Motor neuron (in vitro differentiated cells): ENCODE data around the gene KIDINS220. TPM values are rescaled to one million over a fixed set of nuclear protein-coding genes. Genes with fewer than 3 reads are reported as not detected.

Experiments
- ATAC-seq, 8 experiments: fragments of 200-7000 bp; cut with Tn5 transposase; replicated peaks in 6 of 8; 2 replicates each; pipeline ENCODE4 v1.8.0; 2021; ENCODE audit warnings: mild to moderate bottlenecking in 8 of 8, moderate library complexity in 8 of 8
- H3K27ac ChIP-seq, 2 donors: fragments of 250-450 bp; sonication (Bioruptor Pico); 2 replicates each; pipeline ENCODE4 v1.9.0; 2021; ENCODE audit warnings: antibody characterized with exemption in 2 of 2, mild to moderate bottlenecking in 2 of 2, moderate library complexity in 1 of 2
- H3K4me1 ChIP-seq, 2 donors: fragments of 250-450 bp; sonication (Bioruptor Pico); replicated peaks in 1 of 2; 2 replicates each; pipeline ENCODE4 v1.6.1; 2021; ENCODE audit warnings: antibody characterized with exemption in 2 of 2, mild to moderate bottlenecking in 2 of 2, moderate library complexity in 1 of 2
- H3K4me3 ChIP-seq, 5 donors: fragments of 250-450 bp; sonication (Bioruptor Pico); 2 replicates each; pipeline ENCODE4 v1.9.0; 2021; ENCODE audit warnings: antibody characterized with exemption in 5 of 5, mild to moderate bottlenecking in 5 of 5, moderate library complexity in 4 of 5
- WGBS, 10 experiments: fragments of 450-650 bp; shearing (Covaris generic); methylation state at CpG; one replicate each; pipeline ENCODE4 v1.0.0; 2022; 5-methylcytosine and 5-hydroxymethylcytosine counted together
- in situ Hi-C, 9 experiments: fragments of 400-800 bp; cut with MboI; loops; one replicate each; pipeline ENCODE4 v1.15.0; 2021; ENCODE audit warnings: low sequenced_read_pairs in 9 of 9, low pct_unique_long_range_greater_than_20kb in 2 of 9; ENCODE audit not compliant: unreplicated experiment in 9 of 9
- total RNA-seq, 8 experiments: library from RNA; unstranded; fragments of 300-600 nt; gene quantifications; 2 replicates each; pipeline versions ENCODE4 v1.2.3 to v1.2.4, GENCODE V29; 2022

Gene KIDINS220
- total RNA-seq, 8 experiments from 2014 or later = 33.3 to 202 (median 147) TPM

DNA sequence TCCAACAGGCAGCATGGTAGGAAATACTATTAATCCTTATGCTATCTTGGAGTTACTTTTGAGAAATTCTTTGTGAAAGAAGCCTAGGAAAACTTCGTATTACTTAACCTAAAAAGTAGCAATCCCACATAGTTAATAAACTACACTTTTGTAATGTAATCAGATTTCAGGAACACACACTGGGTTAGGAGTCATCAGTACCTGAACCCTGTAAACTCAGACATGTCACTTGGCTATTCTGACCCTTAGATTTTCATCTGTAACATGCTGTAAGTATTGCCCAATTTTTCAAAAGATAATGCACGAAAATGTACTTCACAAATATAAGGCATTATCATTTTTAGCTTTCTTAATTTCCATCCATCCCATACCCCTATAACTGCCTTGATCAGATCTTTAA is 39.0 kb downstream of the KIDINS220 start:
- WGBS, 10 experiments = 72 to 100% (median 96%) methylated on average over 1 to 2 of the region's 2 CpGs
- no peak overlapping the region for H3K4me3 ChIP-seq
- H3K27ac ChIP-seq = no peak overlapping the region

DNA sequence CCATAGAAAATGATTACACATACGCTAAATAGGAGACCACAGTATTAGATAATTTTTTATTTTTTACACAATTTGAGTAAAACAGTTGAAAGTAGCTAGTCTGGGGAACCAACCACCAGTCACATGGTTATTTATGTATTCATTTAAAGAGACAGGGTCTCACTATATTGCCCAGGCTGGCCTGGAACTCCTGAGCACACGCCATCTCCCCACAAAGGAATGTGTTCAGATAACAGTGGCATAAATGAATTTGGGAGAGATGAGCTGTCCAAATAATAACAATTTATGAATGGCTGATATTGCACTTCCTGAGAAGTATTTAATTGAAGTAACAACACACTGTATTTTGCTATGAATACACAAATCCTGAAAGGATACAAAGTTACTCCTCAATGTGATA is 39.7 kb downstream of the KIDINS220 start:
- Histone ChIP-seq H3K4me3 (no peak overlapping the region), H3K4me1 (no peaks in the 10 kb centered on the region), H3K27ac (no peak overlapping the region)
- WGBS, 10 experiments = 91 to 100% (median 97%) methylated on average over 1 to 2 of the region's 2 CpGs; no CpG with 5 or more reads in 2 of the 10 experiments
- no peak for ATAC-seq
- in situ Hi-C loops = no loop called here

More for the DNA sequence above, 39.0 kb downstream of the KIDINS220 start:
- H3K4me1 ChIP-seq = no peaks in the 10 kb centered on the region
- in situ Hi-C loops = no loop called here
- no peak for ATAC-seq

DNA sequence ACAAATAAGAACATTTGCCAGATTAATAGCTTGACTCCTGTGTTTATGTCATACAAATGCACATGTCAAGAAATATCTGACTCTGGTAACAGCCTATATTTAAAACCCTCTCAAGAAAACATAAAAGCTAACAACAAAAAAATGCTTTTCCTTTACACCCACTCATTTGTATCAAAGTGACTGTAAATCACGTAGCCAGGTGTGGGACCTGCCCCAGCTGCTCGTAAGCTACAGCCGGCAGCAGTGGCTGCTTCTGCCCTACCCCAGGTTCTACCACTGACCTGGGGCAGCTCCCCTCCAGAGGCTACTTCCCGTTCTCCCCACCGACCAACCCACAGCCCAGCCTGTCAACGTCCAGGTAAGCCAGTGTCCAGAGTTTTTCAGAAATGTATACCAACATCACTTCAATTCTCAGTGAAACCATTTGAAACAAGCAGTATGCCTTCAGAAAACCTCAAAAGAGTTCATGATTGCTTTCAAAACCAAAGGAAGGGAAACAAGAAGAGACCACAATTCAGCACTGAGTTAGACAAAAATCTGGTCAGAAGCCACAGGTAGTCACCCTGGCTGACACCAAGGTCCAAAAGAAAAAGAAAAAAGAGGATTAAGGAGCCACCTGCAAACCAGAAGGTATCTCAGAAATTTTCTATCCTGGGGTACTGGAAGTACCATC is 40.4 kb downstream of the KIDINS220 start:
- in situ Hi-C loops = no loop called here

DNA sequence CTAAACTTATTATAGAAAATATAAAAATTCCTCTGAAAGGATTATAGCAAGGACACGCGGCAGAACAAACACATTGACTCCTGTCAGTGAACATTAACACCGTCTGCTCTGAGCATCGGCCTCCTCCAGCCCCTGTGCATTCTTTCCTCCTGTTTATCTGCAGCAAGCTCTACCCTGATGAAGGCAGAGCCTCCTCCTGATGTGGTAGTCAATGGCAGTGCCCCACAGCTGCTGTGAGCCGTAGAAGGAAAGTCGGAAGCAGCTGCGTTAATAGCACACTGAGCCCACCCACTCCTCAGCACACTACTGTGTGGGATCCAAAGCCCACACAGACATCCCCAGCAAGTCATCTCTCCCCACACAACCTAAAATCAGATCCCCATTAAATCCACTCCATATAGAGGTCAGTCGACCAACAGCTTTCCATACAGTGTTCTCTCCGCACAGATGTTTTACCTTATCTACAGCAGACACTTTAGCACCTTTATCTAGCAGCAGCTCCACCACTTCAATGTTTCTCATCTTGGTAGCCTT is 41.0 kb downstream of the KIDINS220 start:
- ATAC-seq = no peak
- no peaks in the 10 kb centered on the region for H3K4me1 ChIP-seq
- in situ Hi-C loops = no loop called here
- H3K27ac ChIP-seq = no peak overlapping the region
- 54 to 96% (median 88%) methylated on average over 1 to 9 of the region's 9 CpGs for WGBS, 10 experiments
- no peak overlapping the region for H3K4me3 ChIP-seq

More for the DNA sequence above, 40.4 kb downstream of the KIDINS220 start:
- WGBS, 10 experiments = 75 to 100% (median 85%) methylated on average over 1 to 6 of the region's 6 CpGs; no CpG with 5 or more reads in 1 of the 10 experiments
- no peak overlapping the region for H3K27ac ChIP-seq
- no peak for ATAC-seq
- H3K4me3 ChIP-seq = no peak overlapping the region
- no peaks in the 10 kb centered on the region for H3K4me1 ChIP-seq

DNA sequence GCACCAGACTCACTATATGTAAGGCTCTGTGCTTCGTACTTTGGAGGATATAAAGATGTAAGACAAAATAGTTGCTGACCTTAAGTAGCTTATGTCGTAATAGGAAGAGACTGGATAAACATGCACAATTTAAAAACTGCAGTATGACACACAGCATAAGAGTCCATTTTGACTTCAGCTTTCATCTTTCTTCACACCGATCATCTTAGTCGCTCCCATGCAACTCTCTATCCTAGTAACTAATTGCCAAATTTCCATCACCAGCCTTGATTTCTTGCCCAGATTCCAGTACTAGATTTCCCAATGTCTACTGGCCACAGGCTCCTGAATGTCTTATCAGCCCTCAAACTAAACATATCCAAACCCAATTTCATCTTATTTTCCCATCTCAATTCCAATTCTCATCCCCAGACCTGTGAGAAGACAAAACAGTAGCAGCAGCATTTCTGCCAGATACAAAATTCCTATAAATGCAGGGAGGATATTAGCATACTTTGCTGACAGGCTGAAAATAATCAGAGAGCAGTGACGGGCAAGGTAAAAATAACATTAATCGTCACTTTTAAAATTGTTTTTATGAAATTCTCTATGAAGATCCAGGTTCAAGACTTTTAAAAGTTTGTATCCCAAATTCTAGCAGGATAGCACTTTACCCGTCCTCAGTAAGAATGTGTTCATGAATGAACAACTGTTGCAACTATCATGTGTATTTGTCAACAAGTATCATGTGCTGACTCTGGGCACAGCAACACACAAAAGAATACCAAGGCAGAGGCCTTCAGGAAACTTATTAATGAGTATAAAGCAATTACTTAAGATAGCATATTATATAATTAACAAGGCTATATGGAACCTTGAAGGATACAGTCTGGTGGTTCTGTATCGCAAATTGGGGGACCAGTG is 42.2 kb downstream of the KIDINS220 start:
- ATAC-seq = peak in 1 of 8 experiments; percentile 28
- Histone ChIP-seq H3K27ac (no peak overlapping the region), H3K4me1 (no peaks in the 10 kb centered on the region), H3K4me3 (no peak overlapping the region)
- 65 to 100% (median 95%) methylated on average over 3 to 8 of the region's 8 CpGs for WGBS, 10 experiments
- in situ Hi-C loops = no loop called here

DNA sequence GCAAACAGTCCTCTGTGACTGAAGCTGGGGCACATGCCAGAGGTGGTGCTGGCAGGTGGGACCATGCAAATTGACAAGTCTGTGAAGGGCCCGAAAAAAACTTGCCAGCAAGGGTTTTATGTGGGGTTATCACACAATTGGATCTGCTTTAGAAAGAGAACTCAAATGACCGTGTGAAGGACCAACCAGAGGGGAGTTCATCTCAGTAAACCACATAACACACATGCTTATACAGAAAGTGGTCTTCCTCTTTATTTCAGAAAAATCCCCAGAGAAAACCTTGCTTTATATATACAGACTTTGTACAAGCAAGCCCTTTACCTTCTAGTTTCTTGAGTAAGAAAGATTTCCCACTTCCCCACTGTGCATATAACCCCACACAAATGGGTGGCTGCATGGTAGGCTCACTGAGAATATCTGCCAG is 46.7 kb downstream of the KIDINS220 start:
- WGBS, 10 experiments = 40 to 100% (median 90%) methylated on average over 1 to 2 of the region's 2 CpGs; no CpG with 5 or more reads in 3 of the 10 experiments
- Histone ChIP-seq H3K27ac (no peak overlapping the region), H3K4me3 (no peak overlapping the region), H3K4me1 (no peaks in the 10 kb centered on the region)
- ATAC-seq = no peak
- in situ Hi-C loops = no loop called here

DNA sequence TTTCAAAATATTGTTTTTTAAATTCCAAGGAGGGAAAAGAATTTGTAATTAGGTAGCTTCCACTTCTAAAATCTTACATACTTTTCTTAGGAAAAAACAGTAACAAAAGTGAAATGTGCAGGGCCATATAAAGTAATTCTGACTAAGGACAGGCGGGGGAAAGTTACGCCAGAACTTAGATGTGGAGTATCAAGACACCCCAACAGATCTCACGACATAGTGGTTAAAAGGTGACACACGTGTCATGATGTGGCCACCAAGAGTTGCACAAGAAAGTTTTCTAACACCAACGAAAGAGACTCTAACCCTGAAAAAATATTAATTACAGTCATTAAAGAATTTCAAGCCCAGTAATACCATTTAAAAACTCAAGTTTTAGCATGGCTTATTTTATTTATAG is 51.0 kb downstream of the KIDINS220 start:
- in situ Hi-C loops = no loop called here
- 43 to 100% (median 82%) methylated on average over 1 to 5 of the region's 5 CpGs; no CpG with 5 or more reads in 2 of the 10 experiments for WGBS, 10 experiments
- no peak overlapping the region for H3K27ac ChIP-seq
- no peaks in the 10 kb centered on the region for H3K4me1 ChIP-seq
- ATAC-seq = no peak
- no peak overlapping the region for H3K4me3 ChIP-seq

DNA sequence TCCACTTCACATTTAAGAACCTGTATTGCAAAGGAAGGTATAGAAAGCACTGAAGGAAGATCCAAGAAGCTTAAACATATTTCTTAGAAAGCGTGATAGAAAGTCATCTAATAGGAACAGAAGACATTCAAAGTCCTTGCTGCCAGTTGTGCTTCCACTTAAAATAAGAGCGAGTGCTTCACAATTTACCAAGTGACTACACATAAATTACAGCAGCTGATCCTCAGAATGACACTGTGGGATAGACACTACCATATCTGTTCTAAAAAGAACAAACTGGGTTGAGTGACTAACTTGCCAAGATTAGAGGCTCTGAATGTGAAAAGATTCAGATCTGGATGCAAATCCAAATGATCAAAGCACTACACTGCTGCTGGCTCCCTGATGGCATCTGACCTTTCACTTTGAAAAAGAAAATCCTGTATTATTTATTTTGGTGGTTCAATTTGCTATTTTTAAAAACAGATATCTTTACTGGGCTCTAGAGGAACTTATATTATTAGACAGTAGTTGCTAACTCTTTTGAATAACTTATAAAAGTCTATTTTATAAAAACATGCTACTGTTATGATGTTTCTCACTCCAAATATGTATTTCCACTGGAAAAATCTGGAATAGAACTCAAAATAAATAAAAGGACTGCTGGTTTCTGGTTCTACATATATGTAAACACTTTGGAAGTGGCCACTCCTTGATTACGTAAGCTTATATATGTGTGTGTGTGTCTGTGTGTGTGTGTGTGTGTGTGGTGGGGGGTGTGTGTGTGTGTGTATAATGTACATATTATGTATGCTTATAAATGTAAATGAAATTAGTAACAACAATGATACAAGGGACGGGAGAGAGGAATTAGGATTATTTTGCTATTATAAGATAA is 57.4 kb downstream of the KIDINS220 start:
- Histone ChIP-seq H3K4me3 (no peak overlapping the region), H3K4me1 (no peaks in the 10 kb centered on the region), H3K27ac (no peak overlapping the region)
- peak in 3 of 8 experiments; percentile 79 to 91 (median 87) for ATAC-seq
- 41 to 100% (median 91%) methylated on average over 2 to 4 of the region's 4 CpGs for WGBS, 10 experiments
- in situ Hi-C loops = no loop called here

DNA sequence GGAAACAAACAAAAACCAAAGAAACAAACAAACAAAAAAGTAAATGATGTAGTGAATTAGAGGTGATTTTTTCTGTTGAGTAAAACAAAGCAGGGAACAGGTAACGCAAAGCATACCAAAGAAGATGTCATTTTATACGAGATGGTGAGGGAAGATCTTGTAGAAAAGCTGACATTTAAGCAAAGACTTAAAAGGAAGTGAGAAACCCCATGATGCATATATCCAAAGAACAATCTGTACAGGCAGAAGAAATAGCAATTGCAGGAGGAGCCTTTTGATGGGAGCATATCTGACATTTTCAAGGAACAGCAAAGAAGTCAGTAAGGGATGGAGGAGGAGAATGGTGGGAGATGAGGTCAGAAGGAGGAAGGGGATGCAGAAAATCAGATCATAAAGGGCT is 63.0 kb downstream of the KIDINS220 start:
- in situ Hi-C loops = no loop called here
- Histone ChIP-seq H3K4me3 (no peak overlapping the region), H3K4me1 (no peaks in the 10 kb centered on the region), H3K27ac (no peak overlapping the region)
- 90 to 100% (median 96%) methylated on average over 1 to 2 of the region's 2 CpGs for WGBS, 10 experiments
- no peak for ATAC-seq

DNA sequence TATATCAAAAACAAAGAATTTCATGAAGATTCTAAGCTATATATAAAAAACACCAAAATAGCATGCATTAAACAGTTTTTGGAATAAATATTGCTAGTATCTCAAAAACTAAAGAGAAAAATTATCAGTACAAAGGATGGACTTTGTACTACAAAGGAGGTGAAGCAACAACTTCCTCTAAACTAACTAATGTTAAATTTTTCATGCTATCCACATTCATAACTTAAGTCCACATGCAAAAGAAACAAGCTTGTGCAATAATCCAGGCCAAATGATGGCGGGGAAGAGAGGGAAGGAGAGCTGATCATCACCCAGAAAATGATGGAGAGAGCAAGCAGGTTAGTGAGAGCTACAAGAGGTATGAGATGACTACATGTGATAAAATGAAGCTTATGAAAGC is 70.1 kb downstream of the KIDINS220 start:
- Histone ChIP-seq H3K4me3 (no peak overlapping the region), H3K27ac (no peak overlapping the region), H3K4me1 (no peaks in the 10 kb centered on the region)
- no peak for ATAC-seq
- in situ Hi-C loops = no loop called here
- 67 to 100% (median 100%) methylated on average over 1 of the region's 1 CpG; no CpG with 5 or more reads in 3 of the 10 experiments for WGBS, 10 experiments

DNA sequence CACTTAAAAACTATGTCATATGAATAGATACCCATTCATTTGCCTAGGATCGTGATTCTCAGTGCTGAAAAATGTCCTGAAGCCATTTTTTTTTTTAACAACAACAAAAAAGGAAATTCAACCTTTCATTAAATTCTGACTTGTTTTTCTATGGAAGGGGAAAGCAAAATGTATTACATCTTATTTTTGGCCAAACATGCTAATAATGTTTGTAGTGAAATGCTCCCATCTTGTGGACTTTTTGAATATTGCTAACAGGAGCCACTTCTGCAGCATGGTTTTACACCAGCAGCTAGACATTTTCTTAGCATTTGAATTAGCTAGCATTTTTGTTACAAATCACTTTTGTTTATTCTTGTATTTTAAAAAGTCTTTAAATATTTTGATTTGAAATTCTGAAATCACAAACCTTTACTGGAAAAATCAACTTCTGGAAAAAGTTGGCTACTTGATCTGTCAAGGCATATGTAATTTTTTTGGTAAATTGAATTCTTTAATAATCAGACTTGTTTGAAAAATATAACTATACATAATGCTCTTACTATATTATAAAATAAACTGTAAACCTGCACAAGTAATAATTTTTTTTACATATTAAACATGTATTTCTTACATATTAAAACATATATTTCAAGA is 75.8 kb downstream of the KIDINS220 start:
- 57 to 100% (median 94%) methylated on average over 1 of the region's 1 CpG; no CpG with 5 or more reads in 2 of the 10 experiments for WGBS, 10 experiments
- Histone ChIP-seq H3K27ac (no peak overlapping the region), H3K4me1 (no peaks in the 10 kb centered on the region), H3K4me3 (no peak overlapping the region)
- in situ Hi-C loops = no loop called here
- ATAC-seq = peak in 2 of 8 experiments; percentile 44 to 49

DNA sequence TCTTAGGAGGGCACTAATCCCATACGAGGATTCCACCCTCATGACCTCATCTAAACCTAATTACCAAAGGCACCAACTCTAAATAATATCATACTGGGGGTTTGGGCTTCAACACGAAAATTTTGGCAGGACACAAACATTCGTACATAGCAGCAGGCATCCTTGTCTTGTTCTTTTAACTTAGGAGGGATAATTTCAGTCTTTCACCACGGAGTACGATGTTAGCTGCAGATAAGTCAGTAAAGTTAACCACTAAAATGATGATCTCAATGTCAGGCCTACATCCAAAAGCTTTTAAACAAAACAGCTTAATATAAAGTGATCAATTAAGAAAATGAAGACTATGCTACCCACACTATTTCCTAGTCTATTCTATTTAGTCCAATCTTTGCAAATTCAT is 80.7 kb downstream of the KIDINS220 start:
- H3K27ac ChIP-seq = no peak overlapping the region
- H3K4me1 ChIP-seq = peaks cover 7 to 15% of the 10 kb centered on the region in 2 donors
- in situ Hi-C loops = no loop called here
- no peak overlapping the region for H3K4me3 ChIP-seq
- 60 to 100% (median 89%) methylated on average over 1 to 5 of the region's 5 CpGs; no CpG with 5 or more reads in 1 of the 10 experiments for WGBS, 10 experiments
- ATAC-seq = no peak
